B cell (primary cell): ENCODE data around the gene MOB3A.

Experiments
- EZH2 ChIP-seq: IDR thresholded peaks from 2 replicates; pipeline ENCODE4 v1.6.1; 2012; ENCODE audit warnings: borderline replicate concordance, low read depth, mild to moderate bottlenecking, moderate library complexity, low read length; ENCODE audit not compliant: insufficient read depth, poor library complexity, severe bottlenecking
- TF ChIP-seq, protein P1 (sequence below): fragments of 200-600 bp; IDR thresholded peaks from one replicate; pipeline ENCODE4 v1.8.0; 2022; ENCODE audit warnings: antibody characterized with exemption, mild to moderate bottlenecking

DNA sequence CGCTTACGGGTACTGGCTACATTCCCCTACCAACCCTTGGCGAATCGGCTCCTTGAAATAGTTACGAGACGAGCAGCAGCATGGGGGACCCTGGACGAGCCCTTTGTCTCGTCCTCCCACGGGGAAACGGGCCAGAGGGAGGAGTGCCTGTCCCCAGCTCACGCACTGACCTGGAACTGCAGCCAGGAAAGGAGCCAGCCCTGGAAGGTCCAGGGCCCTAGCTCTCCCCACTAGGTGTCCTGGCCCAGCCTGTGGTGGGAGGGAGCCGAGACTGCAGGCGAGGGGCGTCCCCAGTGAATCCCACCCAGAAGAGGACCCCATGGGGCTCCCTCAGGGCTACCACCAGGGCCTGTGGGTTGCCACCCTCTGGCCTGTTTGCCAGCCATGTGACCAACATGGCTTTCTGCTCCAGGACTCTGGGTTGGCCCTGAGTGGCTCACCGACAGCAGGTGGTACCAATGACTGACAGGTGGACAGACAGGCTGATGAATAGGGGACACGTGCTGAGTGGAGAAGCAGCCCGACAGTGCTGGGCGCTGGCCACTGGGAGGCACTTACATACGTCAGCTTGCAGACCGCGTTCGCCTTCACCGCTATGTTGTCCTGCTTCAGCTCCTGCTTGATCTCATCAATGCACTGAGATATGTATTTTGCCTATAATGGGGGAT lies 42.1 kb upstream of the MOB3A start:
- TF ChIP-seq, protein P1, sequence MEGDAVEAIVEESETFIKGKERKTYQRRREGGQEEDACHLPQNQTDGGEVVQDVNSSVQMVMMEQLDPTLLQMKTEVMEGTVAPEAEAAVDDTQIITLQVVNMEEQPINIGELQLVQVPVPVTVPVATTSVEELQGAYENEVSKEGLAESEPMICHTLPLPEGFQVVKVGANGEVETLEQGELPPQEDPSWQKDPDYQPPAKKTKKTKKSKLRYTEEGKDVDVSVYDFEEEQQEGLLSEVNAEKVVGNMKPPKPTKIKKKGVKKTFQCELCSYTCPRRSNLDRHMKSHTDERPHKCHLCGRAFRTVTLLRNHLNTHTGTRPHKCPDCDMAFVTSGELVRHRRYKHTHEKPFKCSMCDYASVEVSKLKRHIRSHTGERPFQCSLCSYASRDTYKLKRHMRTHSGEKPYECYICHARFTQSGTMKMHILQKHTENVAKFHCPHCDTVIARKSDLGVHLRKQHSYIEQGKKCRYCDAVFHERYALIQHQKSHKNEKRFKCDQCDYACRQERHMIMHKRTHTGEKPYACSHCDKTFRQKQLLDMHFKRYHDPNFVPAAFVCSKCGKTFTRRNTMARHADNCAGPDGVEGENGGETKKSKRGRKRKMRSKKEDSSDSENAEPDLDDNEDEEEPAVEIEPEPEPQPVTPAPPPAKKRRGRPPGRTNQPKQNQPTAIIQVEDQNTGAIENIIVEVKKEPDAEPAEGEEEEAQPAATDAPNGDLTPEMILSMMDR = no peak
- TF ChIP-seq EZH2 = no peak
